HK-2 (cell line): ENCODE measurements around the gene TWNK.
"Not testable (repeated sequence)": the region's sequence is repeated elsewhere in the genome, so short reads cannot be mapped to it uniquely, and the experiment has no call there.

ENCODE experiments used
- DNase-seq: peaks from one replicate; pipeline ENCODE4 v3.0.0-alpha.2; 2018; ENCODE audit not compliant: unreplicated experiment

The TWNK gene

DNA sequence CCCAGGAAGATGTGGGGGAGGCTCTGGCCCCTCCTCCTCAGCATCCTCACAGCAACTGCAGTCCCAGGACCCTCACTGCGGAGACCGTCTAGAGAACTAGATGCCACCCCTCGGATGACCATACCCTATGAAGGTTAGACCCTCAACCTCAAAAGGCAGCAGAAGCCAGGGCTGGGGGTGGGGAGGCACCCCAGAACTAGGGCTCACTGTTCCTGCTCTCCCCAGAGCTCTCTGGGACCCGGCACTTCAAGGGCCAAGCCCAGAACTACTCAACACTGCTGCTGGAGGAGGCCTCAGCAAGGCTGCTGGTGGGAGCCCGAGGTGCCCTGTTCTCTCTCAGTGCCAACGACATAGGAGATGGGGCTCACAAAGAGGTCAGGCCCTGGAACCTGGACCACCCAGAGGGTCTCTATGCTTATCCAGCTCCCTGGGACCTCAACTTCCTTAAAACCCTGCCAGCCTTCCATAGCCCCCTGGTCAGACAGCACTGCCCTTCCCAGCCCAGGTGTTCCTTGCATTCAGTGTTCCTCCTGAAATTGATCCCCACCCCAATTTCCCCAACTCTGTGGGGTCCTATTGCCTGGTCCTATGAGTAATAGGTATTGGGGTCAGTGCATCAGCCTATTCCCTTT lies 14.3 kb upstream of the TWNK start:
- no peak for DNase-seq

DNA sequence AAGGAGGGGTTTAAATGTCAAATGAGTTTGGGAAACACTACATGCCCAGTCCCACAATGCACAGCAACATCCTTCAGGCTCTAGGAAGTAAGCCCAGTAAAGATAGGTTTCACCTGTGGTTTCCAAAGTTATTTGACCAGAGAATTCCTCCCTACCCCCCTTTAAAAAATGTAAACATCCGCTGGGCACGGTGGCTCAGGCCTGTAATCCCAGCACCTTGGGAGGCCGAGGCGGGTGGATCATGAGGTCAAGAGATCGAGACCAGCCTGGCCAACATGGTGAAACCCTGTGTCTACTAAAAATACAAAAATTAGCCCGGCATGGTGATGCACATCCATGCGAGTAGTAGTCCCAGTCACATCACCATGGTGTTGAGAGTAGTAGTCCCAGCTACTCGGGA lies 11.9 kb upstream of the TWNK start:
- DNase-seq = not testable (repeated sequence)

DNA sequence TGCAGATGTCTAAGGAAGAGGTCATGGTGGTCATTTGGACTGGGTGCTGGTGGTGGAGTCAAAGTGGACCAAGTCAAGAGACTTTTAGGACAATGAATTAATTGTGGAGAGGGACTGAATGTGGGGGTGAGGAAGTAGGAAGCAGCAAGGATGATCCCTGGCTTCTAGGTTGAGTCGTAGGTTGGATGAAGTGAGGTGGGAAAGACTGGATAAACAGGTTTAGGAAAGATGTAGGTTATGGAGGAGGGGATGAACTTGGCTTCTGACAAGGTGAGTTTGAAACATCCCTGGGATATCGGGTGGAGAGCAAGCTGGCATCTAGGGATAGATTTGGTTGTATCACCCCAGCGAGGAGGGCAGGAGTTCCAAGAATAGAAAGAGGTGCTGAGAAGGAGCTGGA lies 10.4 kb upstream of the TWNK start:
- no peak for DNase-seq

DNA sequence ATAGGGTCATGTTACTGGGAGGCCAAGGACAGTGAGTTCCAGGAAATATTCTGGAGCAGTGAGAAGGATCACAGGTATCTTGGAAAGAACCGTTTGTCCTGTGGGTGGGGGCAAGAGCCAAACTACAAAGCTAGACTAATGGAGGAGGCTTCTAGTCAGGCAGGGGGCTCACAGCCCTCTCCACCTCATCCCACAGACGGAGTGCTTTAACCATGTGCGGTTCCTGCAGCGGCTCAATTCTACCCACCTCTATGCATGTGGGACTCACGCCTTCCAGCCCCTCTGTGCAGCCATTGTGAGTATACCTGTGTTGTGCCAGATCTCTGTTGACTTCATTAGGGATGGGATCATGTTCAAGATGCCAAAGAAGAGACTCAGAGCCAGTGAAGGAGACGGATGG lies 9.9 kb upstream of the TWNK start:
- DNase-seq = no peak

DNA sequence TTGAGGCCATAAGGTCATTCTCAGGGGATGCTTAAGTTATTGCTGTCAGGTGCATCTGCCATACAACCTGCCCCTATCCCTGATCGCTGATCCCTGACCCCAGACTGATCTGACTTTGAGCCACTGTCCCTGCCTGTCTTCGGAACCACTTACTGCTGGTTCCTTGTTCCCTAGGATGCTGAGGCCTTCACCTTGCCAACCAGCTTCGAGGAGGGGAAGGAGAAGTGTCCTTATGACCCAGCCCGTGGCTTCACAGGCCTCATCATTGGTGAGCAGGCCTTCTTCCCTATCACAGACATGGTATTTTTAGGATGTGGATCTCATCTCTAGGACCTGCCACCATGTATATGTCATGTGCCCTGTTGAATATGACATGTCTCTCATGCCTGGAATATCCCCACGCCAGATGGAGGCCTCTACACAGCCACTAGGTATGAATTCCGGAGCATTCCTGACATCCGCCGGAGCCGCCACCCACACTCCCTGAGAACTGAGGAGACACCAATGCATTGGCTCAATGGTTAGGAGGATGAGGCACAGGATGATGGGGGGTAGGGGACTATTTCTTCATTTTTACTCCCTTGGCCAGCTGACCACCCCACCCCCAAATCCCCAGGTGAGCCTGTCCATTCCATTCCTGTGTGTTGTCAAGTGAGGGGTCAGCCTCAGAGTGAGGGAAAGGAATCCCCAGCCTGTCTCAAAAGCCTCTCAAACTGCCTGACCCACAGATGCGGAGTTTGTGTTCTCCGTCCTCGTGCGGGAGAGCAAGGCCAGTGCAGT lies 9.0 kb upstream of the TWNK start:
- no peak for DNase-seq

DNA sequence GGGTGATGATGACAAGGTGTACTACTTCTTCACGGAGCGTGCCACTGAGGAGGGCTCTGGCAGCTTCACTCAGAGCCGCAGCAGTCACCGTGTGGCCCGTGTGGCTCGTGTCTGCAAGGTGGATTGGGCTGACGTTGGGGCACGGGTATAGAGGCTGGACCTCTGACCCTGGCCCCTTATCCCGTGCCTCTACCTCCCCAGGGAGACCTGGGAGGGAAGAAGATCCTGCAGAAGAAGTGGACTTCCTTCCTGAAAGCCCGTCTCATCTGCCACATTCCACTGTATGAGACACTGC lies 8.5 kb upstream of the TWNK start:
- DNase-seq = no peak

DNA sequence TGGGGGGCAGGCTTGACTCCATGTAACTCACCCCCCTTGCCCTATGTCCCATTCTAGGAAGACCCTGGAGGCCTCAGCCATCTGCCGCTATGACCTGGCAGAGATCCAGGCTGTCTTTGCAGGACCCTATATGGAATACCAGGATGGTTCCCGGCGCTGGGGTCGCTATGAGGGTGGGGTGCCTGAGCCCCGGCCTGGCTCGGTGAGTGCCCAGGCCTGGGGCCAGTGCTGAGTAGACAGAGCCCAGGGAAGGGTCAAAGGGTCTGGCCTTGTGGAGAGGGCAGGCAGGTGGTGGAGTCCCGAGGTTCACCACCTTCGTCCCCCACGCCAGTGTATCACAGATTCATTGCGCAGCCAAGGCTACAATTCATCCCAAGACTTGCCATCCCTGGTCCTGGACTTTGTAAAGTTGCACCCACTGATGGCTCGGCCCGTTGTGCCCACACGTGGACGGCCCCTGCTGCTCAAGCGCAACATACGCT lies 7.5 kb upstream of the TWNK start:
- no peak for DNase-seq

DNA sequence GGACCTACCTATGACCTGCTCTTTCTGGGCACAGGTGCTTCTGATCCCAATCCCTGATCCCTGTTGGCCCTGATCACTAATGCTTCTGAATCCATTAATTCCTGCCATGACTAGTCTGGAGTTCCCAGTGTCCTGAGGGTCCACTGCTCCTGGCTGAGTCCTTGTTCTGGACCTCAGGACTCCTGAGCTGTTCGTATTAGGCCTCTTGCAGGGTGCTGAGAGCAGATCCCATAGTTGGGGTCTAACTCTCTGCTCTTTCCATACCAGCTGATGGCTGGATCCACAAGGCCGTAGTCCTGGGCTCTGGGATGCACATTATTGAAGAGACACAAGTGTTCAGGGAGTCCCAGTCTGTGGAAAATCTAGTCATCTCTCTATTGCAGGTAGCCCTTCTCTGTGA lies 7.0 kb upstream of the TWNK start:
- DNase-seq = no peak

DNA sequence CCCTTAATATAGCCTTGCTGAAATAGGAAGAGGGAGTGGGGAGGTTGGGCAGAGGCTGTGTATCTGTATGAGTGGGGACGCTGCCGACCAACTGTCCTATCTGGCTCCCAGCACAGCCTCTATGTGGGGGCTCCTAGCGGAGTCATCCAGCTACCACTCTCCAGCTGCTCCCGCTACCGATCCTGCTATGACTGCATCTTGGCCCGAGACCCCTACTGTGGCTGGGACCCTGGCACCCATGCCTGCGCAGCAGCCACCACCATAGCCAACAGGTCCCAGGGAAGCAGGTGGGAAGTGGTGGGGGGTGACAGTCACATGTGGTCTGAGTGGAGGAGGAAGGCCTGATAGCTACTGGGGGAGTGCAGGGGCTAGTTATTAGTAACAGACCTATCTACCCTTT lies 6.6 kb upstream of the TWNK start:
- no peak for DNase-seq

DNA sequence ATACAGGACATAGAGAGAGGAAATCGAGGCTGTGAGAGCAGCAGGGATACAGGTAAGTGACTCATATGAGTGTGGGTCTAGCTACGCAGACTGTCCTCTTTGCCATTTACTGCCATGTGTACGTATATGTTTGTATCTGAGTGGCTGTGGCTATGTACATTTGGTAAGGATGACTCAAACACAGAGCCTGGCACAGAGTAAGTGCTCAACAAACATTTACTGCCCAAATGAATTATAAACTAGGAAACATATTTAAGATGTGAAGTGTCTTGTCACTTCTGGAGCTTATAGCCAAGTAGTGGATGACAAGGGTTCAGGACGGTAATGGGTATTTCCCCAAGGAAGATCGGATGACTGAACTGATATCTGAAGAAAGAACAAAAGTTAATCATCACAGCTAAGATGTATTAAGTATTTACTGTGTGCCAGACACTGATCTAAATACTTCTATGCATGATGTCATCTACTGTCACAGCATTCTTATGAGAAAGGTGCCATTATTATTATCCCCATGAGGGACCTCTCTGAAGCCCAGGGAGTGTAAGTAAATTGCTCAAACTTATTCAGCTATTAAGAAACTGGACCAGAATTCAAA lies 6.1 kb upstream of the TWNK start:
- DNase-seq = peak; percentile 48

DNA sequence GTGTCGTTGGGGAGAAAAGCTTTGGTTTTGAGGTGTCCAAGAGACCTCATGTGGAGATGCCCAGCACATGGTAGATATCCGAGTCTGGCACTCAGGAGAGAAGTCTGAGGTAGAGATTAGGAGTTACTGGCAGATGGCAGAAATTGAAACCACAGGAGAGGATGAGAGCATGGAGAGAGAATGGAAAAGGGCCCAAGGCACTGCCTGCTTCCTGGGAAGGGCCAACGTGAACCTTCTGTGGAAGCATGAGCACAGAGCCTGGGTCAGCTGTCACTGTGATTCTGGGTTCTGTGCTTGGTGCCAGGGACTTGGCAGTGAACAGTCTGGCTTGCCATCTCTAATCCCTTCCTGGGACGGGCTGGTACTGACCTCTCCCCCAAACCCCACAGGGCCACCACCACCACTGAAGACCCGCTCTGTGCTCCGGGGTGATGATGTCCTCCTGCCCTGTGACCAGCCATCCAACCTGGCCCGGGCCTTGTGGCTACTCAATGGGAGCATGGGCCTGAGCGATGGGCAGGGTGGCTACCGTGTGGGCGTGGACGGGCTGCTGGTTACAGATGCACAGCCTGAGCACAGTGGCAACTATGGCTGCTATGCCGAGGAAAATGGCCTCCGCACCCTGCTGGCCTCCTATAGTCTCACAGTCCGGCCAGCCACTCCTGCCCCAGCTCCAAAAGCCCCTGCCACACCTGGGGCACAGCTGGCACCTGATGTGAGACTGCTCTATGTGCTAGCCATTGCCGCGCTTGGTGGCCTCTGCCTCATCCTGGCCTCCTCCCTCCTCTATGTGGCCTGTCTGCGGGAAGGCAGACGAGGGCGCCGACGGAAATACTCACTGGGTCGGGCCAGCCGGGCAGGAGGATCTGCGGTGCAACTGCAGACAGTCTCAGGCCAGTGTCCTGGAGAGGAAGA lies 4.2 kb upstream of the TWNK start:
- DNase-seq = no peak

DNA sequence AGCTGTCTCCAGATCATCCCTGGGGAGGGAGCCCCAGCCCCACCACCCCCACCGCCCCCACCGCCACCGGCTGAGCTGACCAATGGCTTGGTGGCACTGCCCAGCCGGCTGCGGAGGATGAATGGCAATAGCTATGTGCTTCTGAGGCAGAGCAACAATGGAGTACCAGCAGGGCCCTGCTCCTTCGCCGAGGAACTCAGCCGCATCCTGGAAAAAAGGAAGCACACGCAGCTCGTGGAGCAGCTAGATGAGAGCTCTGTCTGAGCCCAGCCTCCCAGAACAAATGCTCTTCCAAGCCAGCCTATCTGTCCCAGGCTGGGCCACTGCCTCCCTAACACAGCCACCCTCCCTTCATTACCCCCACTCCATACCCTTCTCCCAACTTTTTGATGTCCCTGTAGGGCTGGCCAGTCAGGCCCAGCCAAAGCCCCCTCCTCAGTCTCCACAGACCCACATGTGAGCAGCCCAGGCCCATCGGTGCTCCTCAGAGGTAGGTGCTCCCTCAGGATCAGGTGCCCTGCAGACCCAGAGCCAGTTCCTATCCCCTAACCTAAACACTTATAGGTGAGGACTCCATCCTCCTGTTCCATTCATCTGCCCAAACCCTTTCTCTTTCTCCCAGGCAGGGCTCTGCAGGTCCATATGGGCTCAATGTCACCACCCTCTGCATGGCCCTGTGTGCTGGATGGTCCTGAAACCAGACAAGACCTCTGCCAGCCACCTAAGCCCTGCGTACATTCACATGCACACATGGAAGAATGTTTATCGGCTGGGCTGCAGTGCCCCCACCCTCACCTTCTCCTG lies 3.3 kb upstream of the TWNK start:
- DNase-seq = no peak

DNA sequence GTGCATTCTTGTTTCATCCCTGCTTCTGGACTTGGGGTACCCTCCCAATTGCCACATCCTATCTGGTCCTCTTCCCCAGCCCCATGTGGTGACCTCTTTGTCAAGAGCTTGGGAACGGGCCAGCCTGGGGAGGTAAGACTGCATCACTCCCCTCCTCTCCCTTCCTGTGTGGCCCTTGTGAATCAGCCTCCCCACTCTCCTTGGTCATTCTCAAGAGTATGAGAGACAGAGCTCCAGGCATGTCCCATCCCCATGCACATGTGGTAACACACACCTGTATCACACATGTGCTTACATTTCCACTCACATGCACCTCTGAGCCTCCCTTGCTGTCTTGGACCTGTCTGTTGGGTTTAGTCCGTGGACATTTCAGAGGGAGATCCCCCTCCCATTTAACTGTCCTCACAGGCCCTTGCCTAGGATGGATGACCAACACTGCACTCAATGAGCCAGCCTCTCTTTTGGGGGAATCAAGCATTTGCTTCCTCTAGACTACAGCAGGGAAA lies 2.6 kb upstream of the TWNK start:
- DNase-seq = no peak

DNA sequence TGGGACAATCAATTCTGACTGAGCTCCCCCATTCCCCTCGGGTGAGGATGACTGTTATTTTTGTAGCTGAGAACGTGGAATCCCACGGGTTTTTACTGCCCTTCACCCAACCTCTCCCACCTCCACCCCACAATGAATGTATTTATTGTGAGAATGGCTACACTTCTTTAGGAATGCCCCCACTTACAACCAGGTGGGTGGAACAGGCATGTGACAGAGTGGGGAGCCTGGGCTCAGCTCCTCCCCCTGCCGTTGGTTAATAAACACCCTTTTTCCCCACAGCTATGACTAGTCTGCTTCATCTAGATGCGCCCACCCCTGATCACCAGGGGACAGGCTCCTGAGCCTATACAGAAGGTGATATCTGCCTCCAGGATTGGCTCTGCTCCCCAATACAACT lies 2.0 kb upstream of the TWNK start:
- no peak for DNase-seq

DNA sequence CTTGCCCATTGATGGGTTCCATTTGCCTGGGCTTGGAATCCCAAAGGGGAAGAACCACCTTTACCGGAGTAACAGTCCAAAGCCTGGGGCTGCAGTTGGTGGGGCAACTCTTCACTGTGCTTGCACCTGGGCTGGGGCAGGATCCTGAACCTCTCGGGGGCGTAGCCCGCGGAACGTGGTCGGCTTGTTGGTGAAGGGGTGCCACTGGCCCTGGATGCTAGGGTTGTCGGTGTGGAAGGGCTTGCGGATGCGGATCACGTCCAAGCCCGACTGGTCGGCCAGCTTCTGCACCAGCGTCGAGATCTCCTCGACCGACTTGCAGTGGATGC lies 756 bp upstream of the TWNK start:
- DNase-seq = no peak

DNA sequence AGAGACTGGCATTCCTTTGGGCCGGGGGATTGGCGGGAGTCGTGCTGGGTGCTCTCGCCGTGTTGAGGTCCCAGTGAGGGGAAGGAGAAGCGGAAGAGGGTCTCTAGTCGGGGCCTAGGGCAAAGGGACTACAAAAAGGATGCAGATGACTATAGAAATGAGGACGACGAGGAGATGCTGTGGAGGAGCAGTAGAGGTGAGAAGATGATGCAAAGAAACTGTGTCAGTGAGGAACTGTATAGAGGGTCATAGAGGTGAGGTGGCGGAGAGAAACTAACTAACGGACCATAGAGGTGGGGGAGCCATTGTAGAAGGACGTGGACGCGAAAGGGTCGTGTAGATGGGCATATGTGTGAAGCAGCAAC lies 324 bp downstream of the TWNK start:
- DNase-seq = no peak

DNA sequence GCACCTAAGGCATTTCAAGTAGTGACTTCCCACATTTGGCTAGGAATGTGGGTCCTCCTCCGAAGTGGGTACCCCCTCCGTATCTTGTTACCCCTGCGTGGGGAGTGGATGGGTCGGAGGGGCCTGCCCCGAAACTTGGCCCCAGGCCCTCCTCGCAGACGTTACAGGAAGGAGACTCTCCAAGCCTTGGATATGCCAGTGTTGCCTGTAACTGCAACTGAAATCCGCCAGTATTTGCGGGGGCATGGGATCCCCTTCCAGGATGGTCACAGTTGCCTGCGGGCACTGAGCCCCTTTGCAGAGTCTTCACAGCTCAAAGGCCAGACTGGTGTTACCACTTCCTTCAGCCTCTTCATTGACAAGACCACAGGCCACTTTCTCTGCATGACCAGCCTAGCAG lies 823 bp downstream of the TWNK start:
- DNase-seq = no peak

DNA sequence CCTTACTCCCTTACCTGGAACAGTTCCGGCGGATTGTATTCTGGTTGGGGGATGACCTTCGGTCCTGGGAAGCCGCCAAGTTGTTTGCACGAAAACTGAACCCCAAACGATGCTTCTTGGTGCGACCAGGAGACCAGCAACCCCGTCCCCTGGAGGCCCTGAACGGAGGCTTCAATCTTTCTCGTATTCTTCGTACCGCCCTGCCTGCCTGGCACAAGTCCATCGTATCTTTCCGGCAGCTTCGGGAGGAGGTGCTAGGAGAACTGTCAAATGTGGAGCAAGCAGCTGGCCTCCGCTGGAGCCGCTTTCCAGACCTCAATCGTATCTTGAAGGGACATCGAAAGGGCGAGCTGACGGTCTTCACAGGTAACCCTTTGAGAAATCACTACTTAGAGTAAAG lies 1.7 kb downstream of the TWNK start:
- DNase-seq = no peak

DNA sequence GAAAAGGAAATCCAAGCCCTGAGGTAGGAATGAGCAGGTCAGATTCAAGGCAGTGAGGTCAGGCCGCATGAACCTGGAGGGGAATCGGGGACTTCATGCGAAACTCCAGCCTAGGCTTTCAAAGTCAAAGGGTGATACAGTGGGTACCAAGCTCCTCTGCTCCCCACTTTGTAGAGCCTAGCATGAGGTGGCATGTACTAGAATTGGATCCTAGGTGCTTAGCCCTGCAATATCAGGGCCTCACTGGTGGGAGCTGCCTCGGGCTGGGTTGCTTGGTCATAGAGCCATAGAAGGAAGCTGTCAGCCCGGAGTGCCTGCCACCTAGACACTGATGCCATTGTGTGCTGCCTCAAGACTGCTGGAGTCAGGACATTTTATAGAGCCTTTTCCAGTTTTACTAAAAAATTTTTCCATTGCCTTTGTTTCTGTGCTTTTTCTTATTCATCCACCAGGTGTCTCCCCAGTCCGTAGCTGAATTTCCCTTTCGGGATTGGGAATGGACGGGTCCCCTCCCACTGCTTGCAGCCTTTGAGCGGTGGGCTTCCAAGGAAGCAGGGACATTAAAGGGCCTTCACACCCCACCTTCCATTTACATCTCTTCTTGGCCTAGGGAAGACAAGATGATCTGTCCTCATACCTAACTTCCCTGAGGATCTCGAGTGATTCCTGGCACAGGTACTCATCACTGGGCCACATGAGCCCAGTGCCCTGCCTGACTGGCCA lies 6.8 kb downstream of the TWNK start:
- no peak for DNase-seq

DNA sequence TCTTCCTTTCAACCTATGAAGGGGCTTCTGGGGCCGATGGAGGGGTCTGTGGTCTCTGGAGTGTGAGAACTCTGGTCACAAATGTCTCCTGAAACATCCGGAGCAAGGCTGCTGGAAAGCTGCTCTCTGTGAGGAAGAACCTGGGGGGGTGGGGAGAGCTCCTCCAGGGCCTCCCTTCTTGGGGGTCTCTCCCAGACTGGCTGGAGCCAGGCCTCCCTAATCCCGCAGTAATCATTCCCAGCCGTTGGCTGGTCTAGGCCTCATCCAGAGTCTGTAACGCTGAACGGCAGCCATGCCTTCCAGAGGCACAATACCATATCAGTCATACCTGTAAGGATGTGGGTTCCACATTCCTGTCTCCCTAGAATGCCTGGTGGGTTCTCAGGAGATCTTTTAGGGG lies 7.8 kb downstream of the TWNK start:
- no peak for DNase-seq
